ENCODE measurements around the gene LDLRAD4.

DNA sequence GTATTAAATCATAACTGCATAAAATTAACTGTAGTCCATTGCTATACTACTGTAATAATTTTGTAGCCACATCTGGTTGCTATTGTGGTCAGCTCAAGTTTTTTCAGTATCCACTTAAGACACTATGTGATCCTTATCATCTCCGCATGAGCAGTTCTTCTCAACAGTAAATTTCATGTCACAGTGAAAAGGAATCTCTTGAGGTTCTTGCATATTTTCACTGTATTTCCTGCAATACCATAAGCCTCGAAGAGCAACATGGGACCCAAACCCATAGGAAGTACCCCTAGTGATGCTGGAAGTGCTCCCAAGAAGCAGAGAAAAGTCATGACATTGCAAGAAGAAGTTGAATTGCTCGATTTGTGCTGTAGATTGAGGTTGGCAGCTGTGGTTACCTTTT lies 86.7 kb downstream of the LDLRAD4 start:
- TF ChIP-seq, protein P1, sequence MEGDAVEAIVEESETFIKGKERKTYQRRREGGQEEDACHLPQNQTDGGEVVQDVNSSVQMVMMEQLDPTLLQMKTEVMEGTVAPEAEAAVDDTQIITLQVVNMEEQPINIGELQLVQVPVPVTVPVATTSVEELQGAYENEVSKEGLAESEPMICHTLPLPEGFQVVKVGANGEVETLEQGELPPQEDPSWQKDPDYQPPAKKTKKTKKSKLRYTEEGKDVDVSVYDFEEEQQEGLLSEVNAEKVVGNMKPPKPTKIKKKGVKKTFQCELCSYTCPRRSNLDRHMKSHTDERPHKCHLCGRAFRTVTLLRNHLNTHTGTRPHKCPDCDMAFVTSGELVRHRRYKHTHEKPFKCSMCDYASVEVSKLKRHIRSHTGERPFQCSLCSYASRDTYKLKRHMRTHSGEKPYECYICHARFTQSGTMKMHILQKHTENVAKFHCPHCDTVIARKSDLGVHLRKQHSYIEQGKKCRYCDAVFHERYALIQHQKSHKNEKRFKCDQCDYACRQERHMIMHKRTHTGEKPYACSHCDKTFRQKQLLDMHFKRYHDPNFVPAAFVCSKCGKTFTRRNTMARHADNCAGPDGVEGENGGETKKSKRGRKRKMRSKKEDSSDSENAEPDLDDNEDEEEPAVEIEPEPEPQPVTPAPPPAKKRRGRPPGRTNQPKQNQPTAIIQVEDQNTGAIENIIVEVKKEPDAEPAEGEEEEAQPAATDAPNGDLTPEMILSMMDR (IDR thresholded peaks at IDR 0.05), result no peak
- no peak for TF ChIP-seq EP300 (IDR thresholded peaks at IDR 0.05)
- no peak for TF ChIP-seq POLR2A (IDR thresholded peaks at IDR 0.05)

Data from tibial nerve (tissue), 4 donors.